Chondrocyte (in vitro differentiated cells): ENCODE data around the gene ZBED1. TPM values are rescaled to one million over a fixed set of nuclear protein-coding genes. Genes with fewer than 3 reads are reported as not detected.
"Not testable (repeated sequence)": the region's sequence is repeated elsewhere in the genome, so short reads cannot be mapped to it uniquely, and the experiment has no call there.

ENCODE experiments used
- DNase-seq: peaks from one replicate; pipeline ENCODE4 v3.0.0; 2021; ENCODE audit warnings: mixed read lengths, low spot score
- H3K27ac Mint-ChIP-seq: one replicate; pipeline ENCODE4 v1.8.0; 2021; ENCODE audit warnings: mild to moderate bottlenecking, moderate library complexity, mixed read lengths; ENCODE audit not compliant: unreplicated experiment
- H3K27me3 Mint-ChIP-seq: 2 replicates; pipeline ENCODE4 v1.8.0; 2021; ENCODE audit warnings: low read depth, mixed read lengths
- H3K36me3 Mint-ChIP-seq: 2 replicates; pipeline ENCODE4 v1.8.0; 2021; ENCODE audit warnings: low read depth, mixed read lengths
- H3K4me1 Mint-ChIP-seq: 2 replicates; pipeline ENCODE4 v1.8.0; 2021; ENCODE audit warnings: low read depth, mild to moderate bottlenecking, mixed read lengths
- H3K4me3 Mint-ChIP-seq: one replicate; pipeline ENCODE4 v1.8.0; 2021; ENCODE audit warnings: mild to moderate bottlenecking, moderate library complexity, mixed read lengths; ENCODE audit not compliant: unreplicated experiment
- H3K9me3 Mint-ChIP-seq: 2 replicates; pipeline ENCODE4 v1.8.0; 2021; ENCODE audit warnings: low read depth, mixed read lengths
- CTCF ChIP-seq: fragments of 200-600 bp; sonication (generic); IDR thresholded peaks from 2 replicates; pipeline ENCODE4 v1.5.0; 2021; ENCODE audit warnings: antibody characterized with exemption, mild to moderate bottlenecking, moderate library complexity
- total RNA-seq: library from RNA; stranded (reverse); gene quantifications from 3 replicates; pipeline ENCODE4 v1.2.1, GENCODE V29; 2021

ZBED1 gene
- total RNA-seq, 1 donor from 2014 or later: 40.1 TPM

GRCh38 chrX:2483398-2484060, 17.2 kb downstream of the ZBED1 start:
- peaks cover 16% of the 10 kb centered on the region for H3K36me3 Mint-ChIP-seq
- TF ChIP-seq CTCF: no peak
- no peak overlapping the region for H3K4me3 Mint-ChIP-seq
- peaks cover 4% of the 10 kb centered on the region for H3K9me3 Mint-ChIP-seq
- peaks cover 35% of the 10 kb centered on the region for H3K4me1 Mint-ChIP-seq
- H3K27me3 Mint-ChIP-seq: no peaks in the 10 kb centered on the region
- no peak overlapping the region for H3K27ac Mint-ChIP-seq
- DNase-seq: peak; percentile 35

GRCh38 chrX:2481597-2481996, 19.2 kb downstream of the ZBED1 start:
- H3K9me3 Mint-ChIP-seq, H3K36me3 Mint-ChIP-seq, H3K27ac Mint-ChIP-seq, H3K4me3 Mint-ChIP-seq, H3K27me3 Mint-ChIP-seq: not testable (repeated sequence)
- peaks cover 23% of the 10 kb centered on the region for H3K4me1 Mint-ChIP-seq
- DNase-seq: peak; percentile 43

DNA sequence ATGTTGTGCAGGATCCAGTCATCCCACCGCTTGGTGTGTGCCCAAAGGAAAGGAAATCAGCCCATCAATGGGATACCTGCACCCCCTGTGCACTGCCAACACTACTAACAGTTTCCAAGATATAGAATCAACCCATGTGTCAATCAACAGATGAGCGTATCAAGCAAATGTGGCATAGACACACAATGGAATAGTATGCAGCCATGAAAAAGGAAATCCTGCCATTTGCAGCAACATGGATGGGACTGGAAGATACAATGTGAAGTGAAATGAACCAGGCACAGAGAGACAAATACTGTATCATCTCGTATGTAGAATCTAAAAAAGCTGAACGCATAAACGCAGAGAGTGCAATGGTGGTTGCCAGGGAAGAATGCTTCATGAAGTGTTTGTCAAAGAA, 20.8 kb downstream of the ZBED1 start:
- DNase-seq, H3K4me3 Mint-ChIP-seq, H3K9me3 Mint-ChIP-seq, H3K27ac Mint-ChIP-seq, H3K36me3 Mint-ChIP-seq, H3K27me3 Mint-ChIP-seq: not testable (repeated sequence)
- peaks cover 17% of the 10 kb centered on the region for H3K4me1 Mint-ChIP-seq

DNA sequence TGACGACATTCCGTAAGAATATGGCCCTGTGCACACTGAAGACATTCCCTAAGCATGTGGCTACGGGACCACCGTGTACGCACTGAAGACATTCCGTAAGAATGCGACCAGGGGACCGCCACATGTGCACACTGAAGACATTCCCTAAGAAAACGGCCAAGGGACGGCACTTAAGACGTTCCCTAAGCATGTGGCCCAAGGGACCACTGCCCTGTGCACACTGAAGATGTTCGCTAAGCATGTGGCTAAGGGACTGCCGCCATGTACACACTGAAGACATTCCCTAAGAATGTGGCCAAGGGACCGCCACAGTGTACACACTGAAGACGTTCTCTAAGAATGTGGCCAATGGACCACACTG, 21.4 kb downstream of the ZBED1 start:
- DNase-seq: peak; percentile 55
- no peaks in the 10 kb centered on the region for H3K36me3 Mint-ChIP-seq
- TF ChIP-seq CTCF: no peak

DNA sequence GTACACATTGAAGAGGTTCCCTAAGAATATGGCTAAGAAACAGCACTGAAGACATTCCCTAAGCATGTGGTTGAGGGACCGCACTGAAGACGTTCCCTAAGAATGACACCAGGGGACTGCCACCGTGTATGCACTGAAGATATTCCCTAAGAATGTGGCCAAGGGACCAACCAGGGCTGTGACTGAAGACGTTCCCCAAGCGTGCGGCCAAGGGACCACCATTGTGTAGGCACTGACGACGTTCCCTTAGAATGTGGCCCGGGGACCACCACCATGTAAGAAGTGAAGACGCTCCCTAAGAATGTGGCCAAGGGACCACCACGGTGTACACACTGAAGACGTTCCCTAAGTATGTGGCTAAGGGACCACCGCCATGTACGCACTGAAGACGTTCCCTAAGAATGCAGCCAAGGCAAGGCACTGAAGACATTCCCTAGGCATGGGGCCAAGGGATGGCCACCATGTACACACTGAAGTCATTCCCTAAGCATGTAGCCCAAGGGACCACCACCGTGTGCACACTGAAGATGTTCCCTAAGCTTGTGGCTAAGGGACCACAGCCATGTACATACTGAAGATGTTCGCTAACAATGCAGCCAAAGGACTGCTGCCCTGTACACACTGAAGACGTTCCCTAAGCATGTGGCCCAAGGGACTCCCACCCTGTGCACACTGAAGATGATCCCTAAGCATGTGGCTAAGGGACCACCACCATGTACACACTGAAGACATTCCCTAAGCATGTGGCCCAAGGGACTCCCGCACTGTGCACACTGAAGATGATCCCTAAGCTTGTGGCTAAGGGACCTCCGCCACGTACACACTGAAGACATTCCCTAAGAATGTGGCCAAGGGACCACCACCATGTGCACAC, 22.0 kb downstream of the ZBED1 start:
- no peak overlapping the region for H3K27ac Mint-ChIP-seq
- H3K36me3 Mint-ChIP-seq: no peaks in the 10 kb centered on the region
- no peak overlapping the region for H3K4me3 Mint-ChIP-seq
- no peak for TF ChIP-seq CTCF
- DNase-seq: peak; percentile 53
- H3K27me3 Mint-ChIP-seq: no peaks in the 10 kb centered on the region
- H3K9me3 Mint-ChIP-seq: peaks cover 4% of the 10 kb centered on the region
- peaks cover 5% of the 10 kb centered on the region for H3K4me1 Mint-ChIP-seq

More for the DNA sequence above, 21.4 kb downstream of the ZBED1 start:
- peaks cover 11% of the 10 kb centered on the region for H3K4me1 Mint-ChIP-seq
- H3K9me3 Mint-ChIP-seq: peaks cover 4% of the 10 kb centered on the region
- no peaks in the 10 kb centered on the region for H3K27me3 Mint-ChIP-seq
- H3K27ac Mint-ChIP-seq: no peak overlapping the region
- H3K4me3 Mint-ChIP-seq: no peak overlapping the region

- H3K4me3 Mint-ChIP-seq, H3K27ac Mint-ChIP-seq, H3K36me3 Mint-ChIP-seq, H3K9me3 Mint-ChIP-seq, H3K4me1 Mint-ChIP-seq, H3K27me3 Mint-ChIP-seq: not testable (repeated sequence)
- DNase-seq: peak; percentile 37
Observed at GRCh38 chrX:2477313-2477712, 23.5 kb downstream of the ZBED1 start.
